ENCODE data around the gene FAM200C.
"Not testable (repeated sequence)": the region's sequence is repeated elsewhere in the genome, so short reads cannot be mapped to it uniquely, and the experiment has no call there.

The FAM200C gene

GRCh38 chr5:160399402-160400353, at the start of gene FAM200C:
TSS of gene FAM200C (minus strand) at chr5:160400054. CDS start at chr5:160395490, 4,564 bp downstream.
- DNase-seq = peak; percentile 94

- DNase-seq = no peak
Observed at GRCh38 chr5:160449458-160449857, 49.6 kb upstream of the FAM200C start.

GRCh38 chr5:160448886-160449285, 49.0 kb upstream of the FAM200C start:
- DNase-seq = no peak

- no peak for DNase-seq
Observed at GRCh38 chr5:160445751-160446150, 45.9 kb upstream of the FAM200C start.

- no peak for DNase-seq
Observed at GRCh38 chr5:160445132-160445531, 45.3 kb upstream of the FAM200C start.

GRCh38 chr5:160444407-160444806, 44.6 kb upstream of the FAM200C start:
- DNase-seq = no peak

GRCh38 chr5:160442824-160443431, 43.1 kb upstream of the FAM200C start:
- no peak for DNase-seq

GRCh38 chr5:160441311-160441781, 41.5 kb upstream of the FAM200C start:
- DNase-seq = no peak

GRCh38 chr5:160439205-160439600, 39.3 kb upstream of the FAM200C start:
- DNase-seq = peak; percentile 55

GRCh38 chr5:160438316-160439204, 38.7 kb upstream of the FAM200C start:
- DNase-seq = peak; percentile 61

GRCh38 chr5:160437271-160437670, 37.4 kb upstream of the FAM200C start:
- DNase-seq = no peak

GRCh38 chr5:160436661-160437060, 36.8 kb upstream of the FAM200C start:
- DNase-seq = not testable (repeated sequence)

- no peak for DNase-seq
Observed at GRCh38 chr5:160436017-160436416, 36.2 kb upstream of the FAM200C start.

- no peak for DNase-seq
Observed at GRCh38 chr5:160435532-160435931, 35.7 kb upstream of the FAM200C start.

GRCh38 chr5:160434022-160434531, 34.2 kb upstream of the FAM200C start:
- DNase-seq = no peak

- DNase-seq = no peak
Observed at GRCh38 chr5:160432787-160433186, 32.9 kb upstream of the FAM200C start.

GRCh38 chr5:160432196-160432595, 32.3 kb upstream of the FAM200C start:
- DNase-seq = no peak

GRCh38 chr5:160427607-160428006, 27.8 kb upstream of the FAM200C start:
- DNase-seq = no peak

- DNase-seq = no peak
Observed at GRCh38 chr5:160423099-160423498, 23.2 kb upstream of the FAM200C start.

GRCh38 chr5:160421625-160422258, 21.9 kb upstream of the FAM200C start, which contains the start of gene PTTG1:
TSS of gene PTTG1 (plus strand) at chr5:160421855. CDS start at chr5:160422313, 458 bp downstream.
- DNase-seq = peak; percentile 97

- no peak for DNase-seq
Observed at GRCh38 chr5:160420331-160420610, 20.4 kb upstream of the FAM200C start.

All from HCEC 1CT (cell line).